ENCODE measurements around the gene PIP4K2A.

The PIP4K2A gene

GRCh38 chr10:22690614-22691431 is 23.6 kb downstream of the PIP4K2A start:
- H3K9me2 ChIP-seq (replicated peaks; ENCODE audit: insufficient read depth, low read length) = no peaks in the 10 kb centered on the region
- H3K79me2 ChIP-seq (ENCODE audit: insufficient read depth, low read length) = peaks cover 49% of the 10 kb centered on the region
- H3K9me3 ChIP-seq (ENCODE audit: insufficient read depth, low read length) = no peaks in the 10 kb centered on the region
- H3K36me3 ChIP-seq (ENCODE audit: low read length) = no peaks in the 10 kb centered on the region
- H3K9ac ChIP-seq (ENCODE audit: low read length) = no peak overlapping the region
- no peak overlapping the region for H3K27ac ChIP-seq (ENCODE audit: low read depth, low read length)
- no peaks in the 10 kb centered on the region for H3F3A ChIP-seq (ENCODE audit: insufficient read depth)
- no peak overlapping the region for H3K4me2 ChIP-seq (ENCODE audit: low read depth, low read length, poor library complexity, severe bottlenecking)
- TF ChIP-seq CTCF (IDR thresholded peaks at IDR 0.05; ENCODE audit: insufficient read depth, low read length, poor library complexity, severe bottlenecking) = no peak
- TF ChIP-seq EZH2phosphoT487 (conservative IDR thresholded peaks at IDR 0.05; ENCODE audit: low read length) = no peak
- no peak overlapping the region for H2AFZ ChIP-seq (ENCODE audit: low read depth, low read length, severe bottlenecking)
- H3K4me3 ChIP-seq (ENCODE audit: insufficient read depth, low read length, poor library complexity, severe bottlenecking) = no peak overlapping the region
- peaks cover 41% of the 10 kb centered on the region for H4K20me1 ChIP-seq (ENCODE audit: low read depth, low read length)
- no peaks in the 10 kb centered on the region for H3K27me3 ChIP-seq (ENCODE audit: low read length)

- H3K27ac ChIP-seq (ENCODE audit: low read depth, low read length) = no peak overlapping the region
- no peak overlapping the region for H3K9ac ChIP-seq (ENCODE audit: low read length)
Measured at GRCh38 chr10:22690158-22690557, 24.2 kb downstream of the PIP4K2A start.

GRCh38 chr10:22686347-22686746 is 28.0 kb downstream of the PIP4K2A start:
- no peak overlapping the region for H2AFZ ChIP-seq (ENCODE audit: low read depth, low read length, severe bottlenecking)
- TF ChIP-seq EZH2phosphoT487 (conservative IDR thresholded peaks at IDR 0.05; ENCODE audit: low read length) = no peak
- TF ChIP-seq CTCF (IDR thresholded peaks at IDR 0.05; ENCODE audit: insufficient read depth, low read length, poor library complexity, severe bottlenecking) = no peak
- H3K27me3 ChIP-seq (ENCODE audit: low read length) = no peaks in the 10 kb centered on the region
- no peak overlapping the region for H3K27ac ChIP-seq (ENCODE audit: low read depth, low read length)
- H3K9ac ChIP-seq (ENCODE audit: low read length) = no peak overlapping the region
- peaks cover 41% of the 10 kb centered on the region for H3K79me2 ChIP-seq (ENCODE audit: insufficient read depth, low read length)
- H3K4me2 ChIP-seq (ENCODE audit: low read depth, low read length, poor library complexity, severe bottlenecking) = no peak overlapping the region
- no peaks in the 10 kb centered on the region for H3K9me3 ChIP-seq (ENCODE audit: insufficient read depth, low read length)
- no peaks in the 10 kb centered on the region for H3K36me3 ChIP-seq (ENCODE audit: low read length)
- peaks cover 41% of the 10 kb centered on the region for H4K20me1 ChIP-seq (ENCODE audit: low read depth, low read length)
- no peaks in the 10 kb centered on the region for H3F3A ChIP-seq (ENCODE audit: insufficient read depth)
- H3K4me3 ChIP-seq (ENCODE audit: insufficient read depth, low read length, poor library complexity, severe bottlenecking) = no peak overlapping the region
- no peaks in the 10 kb centered on the region for H3K9me2 ChIP-seq (replicated peaks; ENCODE audit: insufficient read depth, low read length)

More at GRCh38 chr10:22690158-22690557, 24.2 kb downstream of the PIP4K2A start:
- H3F3A ChIP-seq (ENCODE audit: insufficient read depth) = no peaks in the 10 kb centered on the region
- peaks cover 42% of the 10 kb centered on the region for H3K79me2 ChIP-seq (ENCODE audit: insufficient read depth, low read length)
- no peak overlapping the region for H3K4me3 ChIP-seq (ENCODE audit: insufficient read depth, low read length, poor library complexity, severe bottlenecking)
- H3K36me3 ChIP-seq (ENCODE audit: low read length) = no peaks in the 10 kb centered on the region
- TF ChIP-seq CTCF (IDR thresholded peaks at IDR 0.05; ENCODE audit: insufficient read depth, low read length, poor library complexity, severe bottlenecking) (no peak), EZH2phosphoT487 (conservative IDR thresholded peaks at IDR 0.05; ENCODE audit: low read length) (no peak)
- H4K20me1 ChIP-seq (ENCODE audit: low read depth, low read length) = peaks cover 40% of the 10 kb centered on the region
- H2AFZ ChIP-seq (ENCODE audit: low read depth, low read length, severe bottlenecking) = no peak overlapping the region
- H3K4me2 ChIP-seq (ENCODE audit: low read depth, low read length, poor library complexity, severe bottlenecking) = no peak overlapping the region
- H3K9me2 ChIP-seq (replicated peaks; ENCODE audit: insufficient read depth, low read length) = no peaks in the 10 kb centered on the region
- no peaks in the 10 kb centered on the region for H3K27me3 ChIP-seq (ENCODE audit: low read length)
- H3K9me3 ChIP-seq (ENCODE audit: insufficient read depth, low read length) = no peaks in the 10 kb centered on the region
